Measurements from ENCODE around the gene RPS23.

The RPS23 gene

DNA sequence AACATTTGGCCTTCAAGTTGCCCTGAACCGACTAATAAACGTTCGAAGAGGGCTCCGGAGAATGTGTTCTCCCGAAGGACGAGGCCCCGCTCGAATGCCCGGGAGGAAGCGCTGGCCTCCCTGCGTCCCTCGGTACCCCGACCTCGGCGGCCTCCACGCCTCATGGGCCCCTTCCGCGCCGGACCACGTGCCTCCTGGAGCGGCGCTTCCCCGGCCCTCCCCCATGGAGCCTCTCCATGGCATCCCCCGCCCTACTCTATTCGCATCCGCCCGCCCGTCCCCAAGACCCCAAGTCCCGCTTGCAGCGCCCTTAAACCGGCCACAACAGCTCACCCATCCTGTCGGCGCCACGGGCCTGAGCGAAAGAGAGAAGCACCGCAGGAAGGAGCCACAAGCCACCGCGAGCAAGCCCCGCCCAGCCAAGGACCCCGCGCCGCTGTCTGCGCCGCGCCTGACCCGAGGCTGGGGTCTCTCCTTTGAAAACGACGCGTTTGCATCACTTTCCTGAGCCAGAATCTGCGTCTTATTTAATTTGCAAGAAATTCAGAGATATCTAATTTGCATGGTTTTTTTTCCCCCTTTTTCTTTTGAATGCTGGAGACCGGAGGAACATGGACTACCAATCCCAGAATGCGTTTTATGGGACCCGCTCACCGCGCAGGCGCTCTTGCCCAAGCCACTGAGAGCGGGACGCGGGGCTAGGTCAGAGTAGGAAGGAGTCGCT is at the start of gene RPS23:
Gene RPS23 (minus strand): TSS at position 368 of the 724 bp plus-strand sequence. CDS start 31 bp downstream, at position 337.
- H3K4me3 ChIP-seq, result peak within 1 kb of the TSS; percentile 63 to 88 (median 78)

GRCh38 chr5:82327941-82328340 is 49.8 kb upstream of the RPS23 start:
- peak overlapping the region in 4 of 21 experiments; percentile 24 to 90 (median 50) for H3K27ac ChIP-seq
- no peak overlapping the region for H3K4me3 ChIP-seq

More for the DNA sequence above, at the start of gene RPS23:
- peak within 1 kb of the TSS; percentile 65 to 97 (median 93) for H3K27ac ChIP-seq

DNA sequence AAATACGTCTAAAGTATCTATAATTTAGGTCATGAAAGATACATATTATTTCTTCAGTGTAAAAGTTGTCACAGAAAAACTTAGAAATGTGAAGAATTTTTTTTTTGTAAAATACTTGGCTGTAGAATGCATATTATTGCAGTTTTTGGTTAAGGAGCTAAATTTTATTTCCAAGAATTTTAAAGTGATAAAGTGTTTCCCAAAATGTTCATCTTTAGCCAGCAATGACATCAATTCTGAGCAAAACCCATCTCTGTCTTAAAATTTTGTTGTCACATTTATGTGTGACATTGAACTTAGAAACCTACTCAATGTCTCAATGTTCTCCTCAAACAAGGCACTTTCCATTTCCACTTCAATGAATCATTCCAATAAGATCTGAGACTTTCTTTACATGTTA is 47.8 kb upstream of the RPS23 start:
- H3K4me3 ChIP-seq, result no peak overlapping the region
- no peak overlapping the region for H3K27ac ChIP-seq

DNA sequence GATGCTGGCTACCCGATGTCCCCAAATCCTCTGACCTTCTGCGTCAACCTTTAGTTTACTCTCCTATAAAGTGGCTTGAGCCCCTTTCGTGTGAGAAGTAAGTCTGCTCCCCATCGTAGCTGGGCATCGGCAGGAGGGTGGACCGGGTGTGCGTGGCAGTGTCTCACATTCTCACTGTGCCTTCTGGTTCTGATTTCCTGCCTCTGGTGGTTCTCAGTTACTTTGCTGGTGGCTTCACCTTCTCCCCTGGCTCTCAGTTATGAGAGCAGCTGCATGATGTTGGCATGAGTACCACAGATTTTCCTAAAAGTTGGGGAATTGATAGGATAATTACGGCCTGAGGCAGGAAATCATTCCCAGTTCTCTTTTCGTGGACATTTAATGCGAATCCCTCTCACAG is 47.0 kb upstream of the RPS23 start:
- peak overlapping the region in 3 of 21 experiments; percentile 14 to 43 (median 16) for H3K27ac ChIP-seq
- H3K4me3 ChIP-seq, result no peak overlapping the region

DNA sequence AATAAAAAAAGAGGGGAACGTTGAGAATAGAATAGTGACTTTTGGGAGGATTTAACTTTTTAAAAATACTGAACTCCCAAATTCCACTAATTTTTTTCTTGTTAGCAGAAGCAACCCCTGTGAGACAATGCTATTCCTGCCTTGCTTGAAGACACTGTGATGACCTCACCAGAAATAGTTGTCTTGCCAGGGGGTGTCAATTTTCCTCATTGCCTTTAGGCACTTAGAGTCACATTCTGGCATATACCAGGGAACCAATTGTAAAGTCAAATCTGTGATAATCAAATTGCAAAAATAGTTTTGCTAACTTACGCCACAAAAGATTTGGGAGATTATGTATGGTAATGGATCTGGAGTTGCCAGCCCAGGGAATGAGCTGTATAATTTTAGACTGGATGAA is 42.8 kb upstream of the RPS23 start:
- Histone ChIP-seq H3K4me3 (no peak overlapping the region), H3K27ac (no peak overlapping the region)

- H3K27ac ChIP-seq, result no peak overlapping the region
- H3K4me3 ChIP-seq, result no peak overlapping the region
These were observed 41.7 kb upstream of the RPS23 start for GRCh38 chr5:82319651-82320376.

GRCh38 chr5:82319192-82319591 is 41.0 kb upstream of the RPS23 start:
- H3K4me3 ChIP-seq, result no peak overlapping the region
- H3K27ac ChIP-seq, result no peak overlapping the region

- Histone ChIP-seq H3K4me3 (no peak overlapping the region), H3K27ac (peak overlapping the region in 4 of 21 experiments; percentile 8 to 39 (median 21))
These were observed 37.0 kb upstream of the RPS23 start for GRCh38 chr5:82314964-82315758.

- Histone ChIP-seq H3K27ac (peak overlapping the region in 4 of 21 experiments; percentile 9 to 65 (median 30)), H3K4me3 (no peak overlapping the region)
These were observed 34.9 kb upstream of the RPS23 start for GRCh38 chr5:82313016-82313415.

DNA sequence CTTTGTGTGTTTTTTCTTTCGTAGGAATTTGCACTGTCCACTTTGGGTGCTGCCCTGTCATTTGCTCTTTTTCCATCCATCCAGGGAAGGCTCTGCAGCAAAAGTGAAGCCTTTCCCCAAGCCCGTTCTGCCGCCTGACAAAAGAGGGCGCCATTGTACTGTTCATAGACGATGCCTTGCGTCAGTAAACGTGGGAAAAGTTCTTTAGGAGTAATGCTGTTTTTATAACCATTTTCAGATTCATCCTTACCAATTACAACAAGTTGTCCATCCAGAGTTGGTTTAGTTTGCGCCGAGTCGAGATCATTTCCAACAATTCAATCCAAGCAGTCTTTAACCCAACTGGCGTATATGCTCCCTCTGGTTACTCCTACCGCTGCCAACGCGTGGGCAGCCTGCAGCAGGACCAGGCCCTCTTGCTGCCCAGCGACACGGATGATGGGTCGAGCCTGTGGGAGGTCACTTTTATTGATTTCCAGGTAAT is 34.3 kb upstream of the RPS23 start:
- H3K27ac ChIP-seq, result peak overlapping the region in 4 of 21 experiments; percentile 9 to 65 (median 30)
- H3K4me3 ChIP-seq, result no peak overlapping the region

DNA sequence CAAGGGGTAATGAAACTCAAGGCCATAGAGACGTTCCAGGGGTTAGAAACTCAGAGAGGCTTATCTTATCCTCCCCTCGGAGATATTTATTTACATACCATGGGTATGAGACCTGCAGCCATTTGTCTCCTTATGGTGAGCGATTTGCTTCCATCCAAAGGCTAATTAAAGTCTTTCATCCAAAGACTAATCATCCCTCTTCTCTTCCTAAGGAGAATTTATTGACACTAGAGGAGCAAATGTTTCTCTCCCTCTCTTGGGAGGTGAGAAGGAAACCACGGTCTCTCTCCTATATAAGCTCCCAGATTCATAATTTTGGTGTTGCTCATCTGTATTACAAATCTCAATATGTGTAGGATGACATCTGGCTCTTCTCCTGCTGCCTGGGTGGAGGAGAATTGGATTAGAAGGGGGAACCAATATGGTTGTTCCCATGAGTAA is 31.0 kb upstream of the RPS23 start:
- H3K4me3 ChIP-seq, result no peak overlapping the region

DNA sequence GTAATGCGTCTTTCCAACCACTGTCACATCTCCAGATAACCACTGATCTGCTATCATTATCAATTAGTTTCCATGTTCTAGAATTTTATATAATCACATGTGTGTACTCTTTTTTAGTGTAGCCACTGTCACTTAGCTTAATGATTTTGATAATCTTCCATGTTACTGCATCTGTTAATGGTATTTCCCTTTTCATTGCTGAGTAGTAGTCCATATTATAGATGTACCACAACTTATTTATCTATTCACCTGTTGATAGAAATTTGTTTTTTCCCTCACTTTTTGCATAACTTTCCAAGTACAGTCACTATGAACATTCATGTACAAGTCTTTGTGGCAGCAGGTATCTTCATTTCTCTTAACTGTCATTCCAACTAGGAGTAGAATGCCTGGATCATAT is 30.3 kb upstream of the RPS23 start:
- Histone ChIP-seq H3K27ac (no peak overlapping the region), H3K4me3 (no peak overlapping the region)

More for the DNA sequence above, 31.0 kb upstream of the RPS23 start:
- H3K27ac ChIP-seq, result no peak overlapping the region

DNA sequence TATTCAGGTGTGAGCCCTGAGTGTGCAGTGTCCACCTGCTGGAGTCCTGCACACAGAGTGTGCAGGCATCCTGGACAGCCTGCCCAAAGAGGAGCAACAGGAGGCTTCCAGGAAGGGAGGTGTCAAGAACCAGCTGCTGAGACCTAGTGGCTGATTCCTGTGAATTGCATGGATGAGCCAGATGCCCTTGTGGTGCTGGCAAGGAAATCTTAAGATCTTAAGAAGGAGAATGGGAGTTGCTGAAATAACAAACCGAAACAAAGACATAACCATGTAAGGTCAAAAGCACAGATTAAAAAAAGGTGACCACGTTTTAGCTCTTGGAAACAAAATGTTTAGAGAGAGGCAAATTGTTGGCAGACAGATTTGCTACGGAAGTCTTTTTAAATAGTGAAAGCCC is 29.3 kb upstream of the RPS23 start:
- Histone ChIP-seq H3K27ac (no peak overlapping the region), H3K4me3 (no peak overlapping the region)

DNA sequence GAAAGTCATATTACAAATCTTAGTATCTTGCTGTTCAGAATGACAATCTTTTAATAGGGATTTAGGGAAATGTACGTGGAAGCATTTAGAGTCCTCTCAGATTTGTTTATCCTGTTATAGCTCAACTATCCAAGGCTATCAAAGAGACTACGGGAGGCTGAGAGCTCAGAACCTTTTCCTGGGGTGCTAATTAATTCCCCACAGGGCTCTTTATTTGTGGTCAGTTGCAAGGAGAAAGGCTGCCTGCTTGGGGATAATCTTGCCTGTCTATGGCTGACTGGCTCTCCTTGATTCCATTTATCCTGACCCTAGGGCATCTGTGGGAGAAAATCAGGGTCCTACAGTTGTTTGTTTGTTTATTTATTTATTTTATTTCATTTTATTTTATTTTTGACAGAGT is 28.0 kb upstream of the RPS23 start:
- H3K27ac ChIP-seq, result no peak overlapping the region
- H3K4me3 ChIP-seq, result no peak overlapping the region

GRCh38 chr5:82301190-82301589 is 23.0 kb upstream of the RPS23 start:
- no peak overlapping the region for H3K27ac ChIP-seq
- no peak overlapping the region for H3K4me3 ChIP-seq

GRCh38 chr5:82298668-82299067 is 20.5 kb upstream of the RPS23 start:
- Histone ChIP-seq H3K4me3 (no peak overlapping the region), H3K27ac (no peak overlapping the region)

GRCh38 chr5:82297711-82298110 is 19.6 kb upstream of the RPS23 start:
- Histone ChIP-seq H3K4me3 (no peak overlapping the region), H3K27ac (no peak overlapping the region)

GRCh38 chr5:82296929-82297328 is 18.8 kb upstream of the RPS23 start:
- Histone ChIP-seq H3K4me3 (no peak overlapping the region), H3K27ac (no peak overlapping the region)

- Histone ChIP-seq H3K4me3 (no peak overlapping the region), H3K27ac (no peak overlapping the region)
These were observed 17.9 kb upstream of the RPS23 start for GRCh38 chr5:82295959-82296531.

DNA sequence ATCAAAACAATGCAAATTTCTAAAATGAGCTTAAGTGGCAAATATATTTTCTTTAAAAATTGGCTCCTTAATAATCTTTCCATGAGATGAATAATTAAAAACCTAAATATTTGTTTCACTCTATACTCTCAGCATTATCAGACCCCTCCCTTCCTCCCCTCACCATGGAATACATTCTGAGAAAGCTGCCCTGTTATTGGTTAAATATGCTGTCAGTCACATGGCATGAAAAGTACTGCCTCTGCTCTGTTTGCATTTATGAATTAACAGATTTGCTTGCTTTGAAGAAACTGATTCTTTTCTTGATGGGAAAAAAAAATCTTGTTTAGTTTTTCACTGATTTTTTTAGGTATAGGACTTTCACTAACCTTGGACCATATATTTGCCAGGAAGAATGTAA is 17.0 kb upstream of the RPS23 start:
- H3K27ac ChIP-seq, result no peak overlapping the region
- H3K4me3 ChIP-seq, result no peak overlapping the region

Data from skin epidermis (tissue), 12 donors.